PFSK-1 (cell line): Measurements from ENCODE around the gene GCN1.

Source experiments
- FOXP2 ChIP-seq: optimal IDR thresholded peaks from 2 replicates; pipeline ENCODE3; 2011; ENCODE audit warnings: borderline replicate concordance, control low read depth, inconsistent platforms; ENCODE audit not compliant: insufficient read depth; ENCODE audit errors: extremely low read length, extremely low read depth
- POLR2AphosphoS5 ChIP-seq: IDR thresholded peaks from 2 replicates; pipeline ENCODE4 v1.6.1; 2012; ENCODE audit warnings: low read depth, mild to moderate bottlenecking, control low read depth, low read length, moderate library complexity
- REST ChIP-seq, 2 experiments: IDR thresholded peaks; 2 replicates each; pipeline versions ENCODE4 v1.6.1 to v1.8.0; 2011 to 2012; ENCODE audit warnings: low read depth in 2 of 2, low read length in 2 of 2, control low read depth in 1 of 2, inconsistent platforms in 1 of 2, mild to moderate bottlenecking in 1 of 2, moderate library complexity in 1 of 2; ENCODE audit not compliant: insufficient read depth in 1 of 2
- SIN3A ChIP-seq: IDR thresholded peaks from 2 replicates; pipeline ENCODE4 v1.6.1; 2012; ENCODE audit warnings: mild to moderate bottlenecking, low read length, moderate library complexity, borderline replicate concordance; ENCODE audit not compliant: insufficient read depth
- TAF1 ChIP-seq: IDR thresholded peaks from 2 replicates; pipeline ENCODE4 v1.6.1; 2012; ENCODE audit warnings: low read length, control low read depth, borderline replicate concordance; ENCODE audit not compliant: insufficient read depth

GCN1 gene

DNA sequence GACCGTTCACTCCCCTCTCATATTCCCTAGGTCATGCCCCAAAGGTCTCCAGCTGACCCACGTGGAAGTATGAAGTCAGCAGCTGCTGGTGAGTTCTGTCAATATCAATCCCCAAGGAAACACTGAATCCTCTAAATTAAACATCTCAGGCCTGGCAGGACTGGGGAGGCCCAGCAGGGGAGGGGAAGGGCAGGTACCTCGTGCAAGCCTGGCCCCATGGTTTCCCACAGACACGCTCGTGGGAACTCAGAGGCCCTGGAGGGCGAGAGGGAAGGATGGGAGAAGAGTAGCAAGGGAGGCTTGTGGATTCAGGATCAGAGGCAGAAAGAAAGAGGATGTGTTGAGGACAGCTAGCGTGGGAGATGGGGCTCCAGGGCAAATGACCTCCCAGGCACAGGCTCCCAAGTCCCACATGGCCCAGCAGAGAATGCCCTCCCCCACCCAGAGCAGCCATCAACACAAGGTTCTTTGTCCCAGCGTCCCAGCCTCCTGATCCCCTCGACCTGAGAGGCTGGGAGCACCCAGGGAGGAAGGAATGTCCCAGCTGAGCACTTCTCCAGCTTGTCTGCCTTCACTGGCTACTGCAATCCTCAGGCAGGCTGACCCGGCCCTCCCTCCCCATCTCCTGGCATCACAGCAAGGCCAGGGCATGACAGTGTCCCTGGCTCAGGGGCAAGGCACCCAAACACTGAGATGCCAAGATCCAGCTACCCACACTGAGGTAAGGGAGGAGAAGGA is 26.5 kb upstream of the GCN1 start:
- no peak for TF ChIP-seq TAF1
- TF ChIP-seq POLR2AphosphoS5 = no peak
- TF ChIP-seq REST (IDR thresholded peaks at IDR 0.05; ENCODE audit: insufficient read depth in 1 of 2, low read depth in 2 of 2, low read length in 2 of 2) = no peak
- TF ChIP-seq FOXP2 = no peak
- no peak for TF ChIP-seq SIN3A

- no peak for TF ChIP-seq REST (IDR thresholded peaks at IDR 0.05; ENCODE audit: insufficient read depth in 1 of 2, low read depth in 2 of 2, low read length in 2 of 2)
- TF ChIP-seq FOXP2 = no peak
- no peak for TF ChIP-seq SIN3A
- no peak for TF ChIP-seq POLR2AphosphoS5
- TF ChIP-seq TAF1 = no peak
These were observed 24.4 kb upstream of the GCN1 start for GRCh38 chr12:120218680-120219606.

DNA sequence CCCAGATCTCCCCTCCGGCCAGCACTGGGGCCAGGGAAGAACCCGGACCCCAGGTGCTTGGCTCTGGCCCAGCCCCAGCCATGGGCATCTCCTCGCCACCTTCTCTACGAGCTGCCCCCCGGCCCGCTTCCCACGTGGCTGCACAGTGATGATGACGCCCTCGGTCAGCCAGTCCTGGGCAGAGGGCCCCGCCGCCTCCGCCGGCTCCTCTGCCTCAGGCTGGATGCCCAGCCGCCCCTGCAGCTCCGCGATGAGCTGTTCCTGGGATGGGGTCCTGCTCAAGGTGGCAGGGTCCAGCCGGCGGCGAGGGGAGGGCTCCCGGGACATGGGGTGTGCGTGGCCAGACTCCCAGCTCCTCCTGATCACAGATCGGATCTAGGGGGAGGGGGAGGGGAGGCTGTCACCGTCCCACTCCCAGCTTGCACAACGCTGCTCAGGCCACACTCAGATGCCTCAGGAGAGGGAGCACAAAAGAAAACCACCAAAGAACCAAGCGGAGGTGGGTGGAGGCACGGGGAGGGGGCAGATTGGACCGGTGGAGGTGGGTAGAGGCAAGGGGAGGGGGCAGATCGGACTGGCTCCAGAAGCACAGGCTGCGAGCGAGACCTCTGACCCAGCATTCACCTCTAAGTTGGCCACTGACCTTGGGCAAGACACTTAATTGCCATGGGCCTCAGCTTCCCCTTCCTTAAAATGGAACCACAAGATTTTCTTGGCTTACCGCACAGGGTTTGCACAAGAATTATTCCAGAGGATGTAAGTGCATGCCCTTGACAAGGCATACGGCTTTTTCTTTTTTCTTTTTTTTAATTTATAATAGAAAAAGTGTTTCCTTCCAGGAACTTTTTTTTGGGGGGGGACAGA is 22.5 kb upstream of the GCN1 start:
- TF ChIP-seq FOXP2 = no peak
- TF ChIP-seq TAF1 = no peak
- no peak for TF ChIP-seq REST (IDR thresholded peaks at IDR 0.05; ENCODE audit: insufficient read depth in 1 of 2, low read depth in 2 of 2, low read length in 2 of 2)
- TF ChIP-seq POLR2AphosphoS5 = no peak
- no peak for TF ChIP-seq SIN3A

DNA sequence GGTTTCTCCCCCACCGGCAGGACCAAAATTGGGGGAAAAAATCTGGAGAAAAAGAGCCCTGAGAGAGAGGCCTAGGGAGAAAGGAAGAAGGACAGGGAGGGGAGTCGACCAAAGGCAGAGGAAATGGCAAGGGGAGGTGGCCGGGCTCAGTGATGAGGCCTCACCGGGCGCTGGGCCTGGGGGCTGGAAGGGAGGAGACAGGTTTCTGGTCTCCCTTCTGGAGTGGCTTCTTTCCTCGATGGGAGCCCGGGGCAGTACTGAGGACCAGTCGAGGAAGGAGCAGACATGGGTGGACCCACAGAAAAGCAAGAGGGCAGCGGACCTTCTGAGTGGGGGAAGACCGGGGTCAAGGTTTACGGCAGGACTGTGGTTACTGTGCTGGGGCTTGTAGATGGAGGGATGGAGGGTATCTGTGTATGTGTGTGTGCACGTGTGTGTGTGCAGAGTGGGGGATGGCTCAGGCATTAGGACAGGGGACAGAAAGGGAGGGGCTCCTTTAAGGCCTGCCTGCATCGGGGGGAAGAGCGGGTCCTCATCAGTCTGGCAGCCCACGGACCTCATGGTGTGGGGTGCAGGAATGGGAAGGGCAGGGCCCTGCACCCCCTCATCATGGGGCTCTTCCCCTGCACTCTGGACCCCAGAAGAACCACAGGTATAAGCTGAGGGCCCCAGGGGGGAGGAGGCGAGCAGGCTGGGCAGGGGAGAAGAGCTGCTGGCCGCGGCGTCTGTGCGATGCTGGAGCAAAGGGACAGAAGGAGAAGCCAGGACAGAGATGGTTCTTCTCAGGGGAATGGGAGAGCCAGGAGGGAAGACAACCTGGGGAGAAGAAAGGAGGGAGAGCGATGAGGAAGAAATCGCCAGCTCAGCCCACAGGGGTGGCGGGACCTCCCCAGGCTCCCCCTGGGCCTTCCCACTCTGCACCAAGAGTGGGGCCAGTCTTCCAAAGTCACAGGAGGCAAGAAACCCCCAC is 21.5 kb upstream of the GCN1 start:
- no peak for TF ChIP-seq REST (IDR thresholded peaks at IDR 0.05; ENCODE audit: insufficient read depth in 1 of 2, low read depth in 2 of 2, low read length in 2 of 2)
- no peak for TF ChIP-seq FOXP2
- no peak for TF ChIP-seq TAF1
- no peak for TF ChIP-seq SIN3A
